ENCODE results near the gene SLC39A6.
"Not testable (repeated sequence)": the region's sequence is repeated elsewhere in the genome, so short reads cannot be mapped to it uniquely, and the experiment has no call there.

Gene SLC39A6

GRCh38 chr18:36135264-36135663 lies 6.1 kb upstream of the SLC39A6 start:
- no peak for DNase-seq

GRCh38 chr18:36132756-36133155 lies 3.6 kb upstream of the SLC39A6 start:
- no peak for DNase-seq

DNA sequence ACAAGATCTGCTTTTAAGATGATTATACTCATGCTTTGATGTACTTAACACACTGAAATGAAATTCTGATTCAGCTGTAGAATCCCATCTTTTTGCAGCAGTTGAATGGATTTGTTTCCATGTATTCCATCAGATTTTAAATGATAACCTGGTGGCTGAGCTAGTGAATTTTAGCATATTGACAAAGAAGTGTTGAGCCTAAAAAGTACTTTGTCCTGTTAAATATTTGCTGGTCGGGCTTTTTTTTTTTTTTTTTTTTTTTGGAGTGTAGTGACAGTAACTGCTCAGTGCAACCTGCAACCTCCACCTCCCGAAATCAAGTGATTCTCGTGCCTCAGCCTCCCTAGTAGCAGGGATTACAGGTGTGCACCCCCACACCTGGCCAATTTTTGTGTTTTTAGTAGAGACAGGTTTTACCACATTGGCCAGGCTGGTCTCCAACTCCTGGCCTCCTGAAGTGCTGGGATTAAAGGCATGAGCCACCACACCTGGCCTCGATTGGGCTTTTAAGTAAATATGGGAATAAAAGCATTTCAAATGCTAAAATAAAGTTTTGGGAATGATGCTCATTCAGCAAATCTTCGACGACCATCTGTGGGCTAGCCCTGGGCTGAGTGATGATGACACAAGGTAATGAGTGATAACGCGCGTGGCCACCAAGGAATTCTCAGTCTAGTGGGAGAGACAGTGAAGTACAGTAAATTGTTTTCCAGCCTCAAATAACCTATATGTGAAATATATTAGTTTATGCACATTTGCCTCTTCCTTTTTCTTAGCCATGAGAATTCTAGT lies 2.7 kb upstream of the SLC39A6 start:
- no peak for DNase-seq

DNA sequence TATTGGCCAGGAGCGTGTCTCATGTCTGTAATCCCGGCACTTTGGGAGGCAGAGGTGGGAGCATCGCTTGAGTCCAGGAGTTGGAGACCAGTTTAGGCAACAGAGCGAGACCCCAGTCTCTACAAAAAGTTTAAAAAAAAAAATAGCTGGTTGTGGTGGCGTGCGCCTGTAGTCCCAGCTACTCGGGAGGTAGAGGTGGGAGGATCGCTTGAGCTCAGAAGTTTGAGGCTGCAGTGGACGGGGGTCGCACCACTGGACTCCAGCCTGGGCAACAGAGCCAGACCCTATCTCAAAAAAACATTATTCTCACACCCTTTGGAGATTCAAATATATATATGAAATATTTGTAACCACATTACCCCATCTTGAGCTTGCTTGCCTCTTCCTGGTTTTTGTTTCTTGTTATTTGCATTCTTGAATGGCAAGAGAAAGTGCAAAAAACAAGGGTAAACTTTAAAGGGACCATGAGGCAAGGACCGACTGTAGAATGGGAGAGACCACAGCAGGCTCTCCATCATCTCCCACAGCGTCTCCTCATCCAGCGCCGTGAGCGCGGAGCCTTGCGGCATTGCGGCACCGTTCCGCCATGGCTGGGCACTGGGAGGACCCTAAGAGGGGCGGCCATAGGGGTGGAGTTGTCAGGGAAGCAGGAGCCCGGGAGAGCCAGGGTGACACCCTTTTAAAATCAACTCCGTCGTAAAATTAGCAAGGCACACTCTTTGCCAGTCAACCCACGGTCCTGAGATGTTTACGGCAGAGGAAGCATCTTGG lies 1.9 kb upstream of the SLC39A6 start:
- DNase-seq = no peak

DNA sequence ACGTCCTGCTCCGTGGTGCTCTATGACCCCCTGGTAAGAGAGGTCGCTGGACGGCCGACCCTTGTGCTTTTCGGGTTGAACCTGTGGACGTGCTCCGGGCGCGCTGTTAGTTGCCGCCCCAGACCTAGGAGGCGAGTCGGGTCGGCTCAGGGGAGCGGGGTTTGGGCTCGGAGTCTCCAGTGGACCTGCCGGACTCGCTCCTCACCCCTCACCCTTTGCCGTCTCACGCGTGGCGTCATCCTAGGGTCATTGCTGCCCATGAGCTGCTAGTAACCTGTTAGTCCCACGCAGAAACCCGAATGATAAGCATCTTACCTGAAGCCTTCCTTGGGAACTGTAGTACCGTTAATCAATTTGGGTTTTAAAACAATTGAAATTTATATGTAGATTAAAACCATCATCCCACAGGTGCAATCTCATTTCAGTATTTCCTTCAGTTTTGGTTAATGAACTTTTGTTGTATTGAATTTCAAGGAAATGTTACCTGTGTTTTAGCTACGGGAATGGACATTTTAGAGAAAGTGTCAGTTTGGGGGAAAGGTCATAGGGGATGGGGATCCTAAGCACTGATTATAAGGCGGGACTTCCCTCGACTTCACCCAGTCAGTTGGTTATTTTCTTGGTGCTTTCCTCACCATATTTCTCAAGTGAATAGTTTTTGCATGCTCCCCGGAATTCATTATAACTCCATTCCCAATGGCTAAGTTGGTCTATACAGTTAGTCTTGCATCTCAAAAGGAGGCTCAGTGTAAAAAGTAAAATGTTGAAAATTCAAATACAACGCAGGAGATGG lies 1.1 kb upstream of the SLC39A6 start:
- no peak for DNase-seq

DNA sequence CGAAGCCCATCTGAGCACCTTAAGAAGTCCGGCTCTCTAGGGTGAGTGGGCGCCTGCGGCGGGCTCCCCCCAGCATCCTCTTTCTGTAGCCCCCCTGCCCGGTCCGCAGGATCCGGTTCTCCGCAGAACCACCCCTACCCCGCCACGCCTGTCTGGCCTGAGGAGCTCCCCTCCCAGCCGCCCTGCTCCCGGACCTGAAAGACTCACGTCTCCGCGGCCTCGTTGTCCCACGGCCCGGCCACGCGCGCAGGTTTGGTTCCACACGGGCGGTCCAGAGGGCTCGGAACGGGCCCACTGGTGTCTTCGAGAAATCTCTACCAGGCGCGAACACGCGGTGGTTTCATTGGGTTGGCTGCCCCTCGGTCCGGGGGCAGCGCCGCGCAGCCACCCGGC lies 237 bp downstream of the SLC39A6 start:
- no peak for DNase-seq

- peak; percentile 3 for DNase-seq
Measured at GRCh38 chr18:36128530-36128870, 640 bp downstream of the SLC39A6 start.

GRCh38 chr18:36127836-36128529 lies 1.2 kb downstream of the SLC39A6 start:
- DNase-seq = no peak

- DNase-seq = no peak
Measured at GRCh38 chr18:36126668-36127067, 2.5 kb downstream of the SLC39A6 start.

- DNase-seq = no peak
Measured at GRCh38 chr18:36124841-36125240, 4.3 kb downstream of the SLC39A6 start.

GRCh38 chr18:36120297-36120696 lies 8.8 kb downstream of the SLC39A6 start:
- no peak for DNase-seq

- not testable (repeated sequence) for DNase-seq
Measured at GRCh38 chr18:36116771-36117170, 12.4 kb downstream of the SLC39A6 start.

DNA sequence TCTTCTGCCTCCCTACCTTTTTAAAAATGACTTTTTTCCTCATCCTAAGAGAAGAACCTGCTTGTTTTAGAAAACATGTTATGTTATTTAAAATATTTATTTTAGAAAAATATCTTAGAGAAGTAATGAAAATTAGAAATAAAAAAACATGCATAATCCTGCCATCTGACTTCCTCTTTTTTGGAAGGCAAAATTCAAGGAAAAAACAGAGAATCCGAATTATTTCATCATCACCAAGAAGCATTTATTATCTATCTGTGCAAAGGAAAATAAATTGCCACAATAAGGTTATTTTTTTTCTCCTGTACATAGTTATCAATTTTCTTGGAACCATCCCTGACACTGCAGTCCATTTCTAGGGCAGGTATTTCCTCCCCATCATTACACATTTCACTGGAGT lies 14.4 kb downstream of the SLC39A6 start:
- DNase-seq = no peak

- DNase-seq = no peak
Measured at GRCh38 chr18:36114251-36114650, 14.9 kb downstream of the SLC39A6 start.

- no peak for DNase-seq
Measured at GRCh38 chr18:36112302-36112701, 16.8 kb downstream of the SLC39A6 start.

- DNase-seq = no peak
Measured at GRCh38 chr18:36109737-36110136, 19.4 kb downstream of the SLC39A6 start.

DNA sequence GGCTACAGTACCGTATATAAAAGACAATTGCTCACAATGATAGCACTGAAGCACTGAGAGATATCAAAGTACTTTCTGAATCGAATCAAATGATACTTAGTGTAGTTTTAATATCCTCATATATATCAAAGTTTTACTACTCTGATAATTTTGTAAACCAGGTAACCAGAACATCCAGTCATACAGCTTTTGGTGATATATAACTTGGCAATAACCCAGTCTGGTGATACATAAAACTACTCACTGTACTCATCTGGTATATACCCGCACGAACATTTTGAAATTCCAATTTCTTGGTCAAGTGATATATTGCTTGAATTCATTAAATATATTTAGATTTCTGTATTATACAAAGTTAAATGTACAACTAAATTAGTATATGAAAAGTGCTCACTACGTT lies 20.5 kb downstream of the SLC39A6 start:
- DNase-seq = no peak

DNA sequence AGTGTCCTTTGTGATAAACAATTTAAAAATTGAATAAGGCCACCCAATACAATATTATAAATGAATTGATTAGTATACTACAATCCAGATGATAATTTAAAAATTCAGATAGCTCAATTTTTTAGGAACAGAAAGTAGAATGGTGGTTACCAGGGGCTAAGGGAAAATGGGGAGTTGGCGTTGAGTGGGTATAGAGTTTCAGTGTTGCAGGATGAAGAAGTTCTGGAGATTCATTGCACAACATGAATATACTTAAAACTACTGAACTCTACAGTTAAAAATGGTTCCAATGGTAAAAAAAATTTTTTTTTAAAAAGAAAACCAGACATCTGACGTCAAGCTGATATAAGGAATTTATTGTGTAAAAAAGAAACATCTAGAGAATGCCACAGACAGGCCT lies 20.9 kb downstream of the SLC39A6 start:
- no peak for DNase-seq

DNA sequence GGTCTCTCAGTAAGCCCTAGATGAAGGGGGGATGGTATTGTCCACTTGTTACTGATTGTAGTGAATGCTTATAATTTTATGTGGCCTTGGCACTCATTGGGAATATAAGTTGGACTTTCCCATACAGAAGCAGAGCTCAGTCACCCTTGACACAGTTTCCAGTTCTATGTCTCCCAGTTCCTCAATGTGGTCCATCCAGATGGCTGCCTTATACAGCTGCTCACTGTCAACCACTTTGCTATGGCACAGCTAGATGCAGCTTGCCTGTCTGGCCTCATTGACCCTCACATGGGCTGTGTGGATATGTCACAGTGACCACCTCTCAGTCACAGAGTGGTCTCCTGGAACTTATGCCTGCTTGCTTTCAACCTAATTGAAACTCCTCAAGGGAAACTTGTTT lies 21.7 kb downstream of the SLC39A6 start:
- DNase-seq = no peak

DNA sequence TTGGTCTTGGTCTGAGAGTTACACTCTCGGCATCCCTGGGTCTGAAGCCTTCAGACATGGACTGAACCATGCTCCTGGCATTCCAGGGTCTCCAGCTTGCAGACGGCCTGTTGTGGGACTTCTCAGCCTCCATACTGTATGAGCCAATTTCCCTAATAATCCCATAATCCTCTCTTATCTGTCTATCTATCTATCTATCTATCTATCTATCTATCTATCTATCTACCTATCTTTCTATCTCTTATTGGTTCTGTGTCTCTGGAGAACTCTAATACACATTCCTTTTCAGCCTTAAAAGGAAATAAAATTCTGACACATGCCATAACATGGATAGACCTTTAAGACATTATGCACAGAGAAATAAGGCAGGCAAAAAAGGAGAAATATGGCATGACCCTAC lies 24.4 kb downstream of the SLC39A6 start:
- DNase-seq = no peak

GRCh38 chr18:36101943-36102342 lies 27.2 kb downstream of the SLC39A6 start:
- no peak for DNase-seq

- DNase-seq = no peak
Measured at GRCh38 chr18:36099311-36099710, 29.8 kb downstream of the SLC39A6 start.

DNA sequence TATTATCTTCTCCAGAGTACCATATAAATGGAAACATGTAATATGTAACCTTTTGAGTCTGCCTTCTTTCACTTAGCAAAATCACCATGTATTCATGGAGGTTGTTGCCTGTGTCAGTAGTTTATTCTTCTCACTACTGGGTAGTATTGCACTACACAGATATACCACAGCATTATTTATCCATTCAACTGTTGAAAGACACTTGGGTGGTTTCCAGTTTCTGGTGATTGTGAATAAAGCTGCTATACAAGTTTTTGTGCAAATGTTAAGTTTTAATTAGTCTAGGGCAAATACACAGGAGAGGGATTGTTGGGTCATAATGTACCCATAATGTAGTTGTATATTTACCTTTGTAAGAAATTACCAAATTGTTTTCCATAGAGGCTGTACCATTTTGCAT lies 32.2 kb downstream of the SLC39A6 start:
- no peak for DNase-seq
